ENCODE results near the gene SPEG. TPM values are rescaled to one million over a fixed set of nuclear protein-coding genes. Genes with fewer than 3 reads are reported as not detected.

SPEG gene
- total RNA-seq, 1 donor from 2014 or later = 0.32 TPM

DNA sequence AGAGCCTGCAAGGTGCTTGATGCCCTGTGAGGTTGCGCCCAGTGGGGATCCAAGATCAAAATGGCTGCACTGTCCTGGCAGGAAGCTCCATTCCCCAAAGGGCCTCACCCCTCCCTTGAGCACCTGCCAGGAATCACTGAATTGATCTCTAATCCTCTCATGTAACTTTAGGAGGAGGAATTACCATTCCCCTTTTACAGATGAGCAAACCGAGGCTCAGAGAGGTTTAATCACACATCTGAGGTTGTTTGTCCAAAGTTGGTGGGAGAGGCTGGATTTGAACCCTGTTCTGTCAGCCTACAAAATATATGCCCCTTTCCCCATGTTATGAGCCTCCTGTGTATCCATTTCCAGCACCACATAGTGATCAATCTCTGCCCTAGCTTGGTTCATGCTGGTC, 90.2 kb downstream of the SPEG start:
- intact Hi-C loops (cut with micrococcal nuclease) = no loop called here

DNA sequence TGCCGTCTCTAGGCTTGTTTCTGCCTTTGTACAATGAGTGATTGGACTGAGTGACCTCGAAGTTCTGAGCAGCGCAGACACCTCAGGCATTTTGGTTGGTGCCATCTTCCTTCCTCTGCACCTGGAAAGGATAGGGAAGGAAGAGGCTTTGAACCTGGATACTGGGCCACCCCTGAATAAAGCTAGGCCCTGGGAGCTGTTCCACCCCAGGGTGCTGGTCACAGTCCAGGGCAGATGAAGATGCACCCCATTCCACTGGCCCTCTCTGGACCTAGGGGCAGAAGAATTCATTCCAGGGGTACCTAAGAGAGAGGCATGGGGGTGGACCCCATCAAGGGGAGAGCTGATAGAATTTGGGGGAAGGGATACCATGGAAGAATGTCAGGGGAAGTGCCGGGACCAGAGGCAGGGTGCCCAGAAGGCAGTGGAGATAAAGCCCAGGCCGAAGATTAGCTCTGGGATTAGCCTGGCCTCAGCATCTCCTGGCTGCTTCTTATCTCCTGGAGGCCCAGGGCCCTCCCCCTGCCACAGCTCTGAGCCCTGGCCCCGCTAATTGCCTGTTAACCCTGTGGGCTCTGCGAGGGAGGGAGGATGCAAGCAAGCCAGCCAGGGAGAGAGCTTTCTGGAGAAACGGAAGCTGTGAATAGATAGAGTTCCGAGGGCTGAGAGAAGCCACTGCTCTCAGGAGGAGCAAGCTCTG, 91.0 kb downstream of the SPEG start:
- intact Hi-C loops (cut with micrococcal nuclease) = no loop called here

DNA sequence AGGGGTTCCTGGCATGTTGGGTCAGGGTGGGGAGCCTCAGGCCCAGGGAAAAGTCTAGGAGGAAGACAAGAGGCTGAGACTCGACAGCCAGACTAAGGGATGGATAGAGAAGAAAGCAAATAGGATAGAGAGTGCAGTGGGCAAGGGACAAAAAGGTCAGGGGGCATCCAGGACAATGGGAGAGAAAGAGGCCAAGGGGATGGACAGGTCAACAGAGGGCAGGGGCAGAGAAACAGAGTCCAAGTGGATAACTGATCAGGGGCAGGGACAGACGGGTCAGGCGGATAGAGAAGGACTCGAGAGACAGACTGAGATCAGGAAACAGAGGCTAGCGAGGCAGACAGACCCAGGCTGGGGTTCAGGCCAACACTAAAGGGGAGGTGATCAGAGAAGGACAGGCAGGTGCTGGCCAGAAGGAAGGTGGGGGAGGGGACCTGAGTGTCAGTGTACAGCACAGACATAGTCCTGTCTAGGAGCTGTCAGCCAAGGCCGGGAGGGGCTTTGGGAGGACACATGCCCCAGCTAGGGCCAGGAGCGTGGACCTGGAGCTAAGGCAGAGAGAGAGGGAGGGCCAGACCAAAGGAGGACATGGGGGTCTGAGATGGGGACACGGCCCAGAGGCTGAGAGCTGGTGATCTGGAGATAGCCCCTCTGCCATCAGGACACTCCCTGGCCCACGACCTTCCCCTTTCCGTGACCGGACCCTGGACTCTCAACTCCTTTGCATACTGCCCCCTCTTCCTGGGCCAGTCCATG, 91.9 kb downstream of the SPEG start:
- intact Hi-C loops (cut with micrococcal nuclease) = no loop called here

DNA sequence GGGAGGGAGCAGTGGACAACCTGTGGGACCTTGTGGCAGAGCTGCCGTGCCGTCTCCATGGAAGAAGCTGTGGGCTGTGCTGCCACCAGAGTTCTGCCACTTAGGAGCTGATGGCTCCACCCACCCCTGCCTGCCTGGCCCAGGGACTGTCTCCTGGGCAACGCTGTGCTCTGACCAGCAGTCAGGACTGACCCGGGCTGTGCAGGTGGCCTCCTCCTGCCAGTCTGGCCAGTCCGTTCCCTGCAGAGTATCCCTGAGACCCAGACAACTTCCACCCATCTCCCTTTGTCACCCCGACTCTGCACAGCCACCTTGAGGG, 92.4 kb downstream of the SPEG start:
- intact Hi-C loops (cut with micrococcal nuclease) = no loop called here

DNA sequence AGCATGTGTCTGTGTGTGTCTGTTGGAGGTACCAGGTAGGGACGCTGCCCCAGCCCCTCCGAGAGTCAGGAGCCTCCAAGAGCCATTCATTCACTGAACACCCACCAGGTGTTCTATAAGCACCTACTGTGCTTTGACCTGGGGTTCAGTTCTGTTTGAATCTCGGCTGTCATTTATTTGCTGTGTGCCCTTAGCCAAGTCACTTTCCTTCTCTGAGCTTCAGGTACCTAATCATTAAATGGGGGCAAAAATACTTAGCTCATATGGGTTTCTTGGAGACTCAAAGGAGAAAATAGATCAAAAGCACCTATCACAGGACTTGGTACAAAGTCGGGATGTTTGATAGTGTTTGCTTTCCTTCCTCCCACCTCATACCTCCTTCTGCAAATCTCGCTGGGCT, 92.8 kb downstream of the SPEG start:
- intact Hi-C loops (cut with micrococcal nuclease) = no loop called here

DNA sequence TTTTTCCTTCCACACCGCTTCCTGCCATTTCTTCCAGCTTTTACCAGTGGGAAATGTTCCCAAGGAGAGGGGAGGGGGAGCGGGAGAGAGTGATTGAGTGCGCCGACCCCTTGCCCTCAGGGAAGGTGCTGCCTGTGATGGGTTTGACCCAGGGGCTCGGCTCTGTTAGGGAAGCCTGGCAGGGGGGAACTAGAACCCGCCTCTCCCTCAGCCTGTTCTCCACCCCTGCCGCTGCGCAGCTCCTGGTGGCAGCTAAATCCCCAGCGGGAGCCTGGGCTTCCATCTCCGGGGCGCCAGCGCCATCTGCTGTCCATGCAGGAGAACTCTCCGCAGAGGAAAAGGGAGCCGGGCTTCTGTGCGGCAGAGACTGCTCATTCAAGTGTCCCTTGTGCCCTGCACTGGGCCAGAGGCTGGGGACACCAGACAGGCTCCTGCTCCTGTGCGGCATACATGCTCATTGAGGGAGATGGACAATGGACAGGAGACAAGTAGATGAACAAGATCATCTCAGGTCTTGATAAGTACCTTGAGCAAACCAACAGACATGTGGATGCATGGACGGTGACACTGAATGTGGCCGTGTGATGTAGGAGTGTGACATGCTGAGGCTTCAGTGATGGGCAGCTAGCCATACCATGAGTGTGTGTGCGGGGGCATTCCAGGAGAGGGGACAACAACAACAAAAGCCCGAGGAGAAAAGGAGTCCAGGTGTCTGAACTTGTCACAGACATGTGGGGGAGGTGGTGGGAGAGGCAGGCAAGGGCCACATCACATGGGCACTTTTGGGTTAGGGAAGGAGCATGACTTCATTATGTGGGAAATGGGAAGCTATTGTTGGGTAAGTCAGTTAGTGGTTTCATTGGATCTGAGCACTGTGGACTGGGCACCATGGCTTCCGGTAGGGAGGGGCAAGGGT, 95.7 kb downstream of the SPEG start:
- intact Hi-C loops (cut with micrococcal nuclease) = loop anchor here (1.0 kb wide), 4 partner anchors 35 to 127 kb away; no protein-coding TSS in a partner anchor

DNA sequence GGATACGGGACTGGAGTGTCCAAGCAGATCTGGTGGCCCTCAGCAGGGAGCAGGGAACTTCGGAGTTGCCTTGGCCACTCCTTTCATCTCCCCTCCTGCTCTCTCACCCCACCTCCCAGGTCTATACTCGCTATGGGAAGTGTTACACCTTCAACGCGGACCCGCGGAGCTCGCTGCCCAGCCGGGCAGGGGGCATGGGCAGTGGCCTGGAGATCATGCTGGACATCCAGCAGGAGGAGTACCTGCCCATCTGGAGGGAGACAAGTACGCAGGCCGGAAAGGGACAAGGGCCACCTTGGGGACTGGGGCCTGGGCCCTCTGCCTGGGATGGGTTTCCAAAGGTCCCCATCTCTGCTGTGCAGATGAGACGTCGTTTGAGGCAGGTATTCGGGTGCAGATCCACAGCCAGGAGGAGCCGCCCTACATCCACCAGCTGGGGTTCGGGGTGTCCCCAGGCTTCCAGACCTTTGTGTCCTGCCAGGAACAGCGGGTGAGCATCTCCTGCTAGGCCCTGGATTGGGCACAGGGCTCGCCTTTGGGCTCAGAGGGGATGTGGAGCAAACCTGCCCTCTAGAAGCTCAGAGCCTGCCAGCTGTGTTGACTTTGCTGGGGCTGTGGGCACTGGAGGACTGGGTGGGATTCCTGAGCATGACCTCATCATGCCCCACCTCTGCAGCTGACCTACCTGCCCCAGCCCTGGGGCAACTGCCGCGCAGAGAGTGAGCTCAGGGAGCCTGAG, 97.2 kb downstream of the SPEG start:
- intact Hi-C loops (cut with micrococcal nuclease) = no loop called here

DNA sequence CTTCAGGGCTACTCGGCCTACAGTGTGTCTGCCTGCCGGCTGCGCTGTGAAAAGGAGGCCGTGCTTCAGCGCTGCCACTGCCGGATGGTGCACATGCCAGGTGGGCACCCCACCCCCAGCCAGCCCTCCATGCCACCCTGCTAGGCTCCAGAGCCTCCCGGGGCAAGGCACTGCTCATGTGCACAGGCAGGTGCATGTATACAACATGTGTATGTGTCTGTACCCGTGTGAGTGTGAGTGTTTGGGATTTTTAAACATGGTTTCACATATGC, 97.7 kb downstream of the SPEG start:
- intact Hi-C loops (cut with micrococcal nuclease) = no loop called here

DNA sequence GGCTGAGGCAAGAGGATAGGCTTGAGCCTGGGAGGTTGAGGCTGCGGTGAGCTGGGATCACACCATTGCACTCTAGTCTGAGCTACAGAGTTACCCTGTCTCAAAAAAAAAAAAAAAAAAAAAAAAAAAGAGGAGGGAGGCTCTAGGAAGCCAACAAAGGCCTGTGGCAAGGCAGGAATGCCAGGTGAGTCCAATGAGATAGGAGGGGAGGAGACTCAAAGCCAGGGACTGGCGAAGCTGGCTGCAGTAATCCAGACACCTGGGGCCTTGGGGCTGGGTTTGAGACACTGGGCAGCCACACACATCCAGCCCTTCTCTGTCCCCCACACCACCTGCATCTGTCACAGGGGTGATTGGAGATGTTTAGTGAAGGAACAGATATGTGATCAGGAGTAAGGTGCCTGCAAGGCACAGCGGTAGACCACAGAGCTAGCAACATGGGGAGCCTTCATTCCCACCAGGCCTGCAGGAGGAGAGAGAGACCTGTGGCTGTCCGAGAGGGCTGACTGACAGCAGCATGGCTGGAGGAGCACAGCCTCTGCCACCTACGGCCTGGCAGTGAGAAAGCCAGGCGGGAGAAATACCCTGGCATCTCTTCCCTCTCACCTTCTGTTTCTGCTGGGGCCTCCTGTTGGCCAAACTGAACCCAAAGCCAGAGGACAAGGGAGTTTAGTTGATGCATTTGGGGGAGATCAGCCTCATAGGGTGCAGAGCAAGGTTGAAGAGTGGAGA, 99.5 kb downstream of the SPEG start:
- intact Hi-C loops (cut with micrococcal nuclease) = no loop called here

DNA sequence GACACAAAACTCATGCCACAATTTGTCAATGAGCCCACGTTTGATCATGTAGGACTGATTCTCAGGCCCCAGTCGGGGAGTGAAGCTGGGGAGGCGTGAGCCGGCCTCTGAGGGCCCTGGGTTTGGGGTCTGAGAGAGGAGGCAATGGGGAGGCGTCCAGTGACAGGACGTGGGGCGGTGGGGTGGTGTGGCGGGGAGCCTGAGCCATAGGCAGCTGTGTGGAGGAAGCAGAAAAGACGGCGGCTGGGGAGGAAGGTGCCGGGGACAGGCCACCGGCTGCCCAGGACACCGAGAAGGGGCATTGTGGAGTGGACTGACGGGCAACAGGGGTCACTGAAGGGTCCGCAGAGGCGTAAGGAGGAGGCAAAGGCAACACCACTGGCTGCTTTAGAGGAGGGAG, 101.8 kb downstream of the SPEG start:
- intact Hi-C loops (cut with micrococcal nuclease) = no loop called here

DNA sequence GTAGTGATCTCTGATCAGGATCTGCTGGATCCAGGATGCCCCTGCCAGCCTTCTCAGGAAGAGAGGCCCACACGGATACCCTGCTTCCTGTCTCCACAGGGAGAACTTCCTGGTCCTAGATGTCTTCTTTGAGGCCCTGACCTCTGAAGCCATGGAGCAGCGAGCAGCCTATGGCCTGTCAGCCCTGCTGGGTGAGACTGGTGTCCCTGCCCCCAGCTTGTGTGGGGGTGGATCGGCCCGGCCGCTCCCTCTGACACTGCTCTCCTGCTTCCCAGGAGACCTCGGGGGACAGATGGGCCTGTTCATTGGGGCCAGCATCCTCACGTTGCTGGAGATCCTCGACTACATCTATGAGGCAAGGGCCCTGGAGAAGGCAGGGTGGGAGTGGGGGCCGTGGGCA, 102.3 kb downstream of the SPEG start:
- intact Hi-C loops (cut with micrococcal nuclease) = no loop called here

DNA sequence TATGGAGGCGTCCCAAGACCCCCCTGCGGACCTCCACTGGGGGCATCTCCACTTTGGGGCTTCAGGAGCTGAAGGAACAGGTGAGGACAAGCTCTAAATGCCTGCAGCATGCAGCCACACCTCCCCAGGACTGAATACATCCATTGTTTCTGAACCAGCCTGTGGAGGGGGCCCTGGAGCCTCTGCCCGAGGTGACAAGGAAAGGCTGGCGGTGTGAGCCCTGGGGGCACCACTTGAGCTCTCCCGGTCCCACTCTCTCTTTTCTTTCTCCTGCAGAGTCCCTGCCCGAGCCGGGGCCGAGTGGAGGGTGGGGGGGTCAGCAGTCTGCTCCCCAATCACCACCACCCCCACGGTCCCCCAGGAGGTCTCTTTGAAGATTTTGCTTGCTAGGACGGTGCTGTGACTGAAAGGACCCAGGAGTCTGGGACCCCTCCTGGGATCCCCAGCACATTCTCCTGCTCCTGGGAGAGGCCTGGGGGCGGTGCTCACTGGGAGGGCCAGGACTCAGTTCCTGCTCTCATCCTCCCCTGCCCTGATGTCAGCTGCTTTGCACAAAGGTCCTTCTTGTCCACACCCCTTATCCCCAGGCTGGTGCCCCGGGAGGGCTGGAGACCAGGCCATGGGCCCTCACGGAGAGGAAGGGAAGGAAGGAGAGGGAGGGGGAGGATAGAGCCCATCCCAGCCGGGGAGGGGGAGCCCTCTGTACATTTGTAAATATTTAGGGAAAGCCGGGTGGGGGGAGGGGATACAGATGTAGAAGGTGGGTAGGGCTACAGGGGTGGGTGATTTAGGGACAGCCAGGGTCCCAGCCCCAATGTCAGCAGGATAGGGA, 103.2 kb downstream of the SPEG start:
- intact Hi-C loops (cut with micrococcal nuclease) = no loop called here

DNA sequence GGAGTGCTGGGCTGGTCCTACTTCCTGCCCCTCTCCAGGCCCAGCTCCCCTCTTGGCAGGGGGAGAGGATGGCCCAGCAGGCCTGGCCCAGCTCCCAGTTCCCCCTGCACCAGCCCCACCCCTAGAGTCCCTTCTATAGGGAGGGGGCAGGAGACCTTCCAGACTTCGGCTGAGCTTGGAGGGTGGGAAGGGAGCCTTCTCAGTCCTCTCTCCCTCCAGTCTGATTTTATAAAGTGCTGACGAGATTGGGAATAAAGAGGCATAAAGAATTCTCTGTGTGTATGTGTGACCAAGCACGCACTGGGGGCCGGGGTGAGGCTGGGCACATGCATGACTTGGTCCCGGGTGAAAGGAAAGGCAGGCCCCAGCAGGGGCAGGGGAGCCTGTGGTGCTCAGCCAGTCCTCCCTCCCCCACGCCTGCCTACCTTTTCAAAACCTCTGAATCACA, 103.9 kb downstream of the SPEG start:
- intact Hi-C loops (cut with micrococcal nuclease) = no loop called here

DNA sequence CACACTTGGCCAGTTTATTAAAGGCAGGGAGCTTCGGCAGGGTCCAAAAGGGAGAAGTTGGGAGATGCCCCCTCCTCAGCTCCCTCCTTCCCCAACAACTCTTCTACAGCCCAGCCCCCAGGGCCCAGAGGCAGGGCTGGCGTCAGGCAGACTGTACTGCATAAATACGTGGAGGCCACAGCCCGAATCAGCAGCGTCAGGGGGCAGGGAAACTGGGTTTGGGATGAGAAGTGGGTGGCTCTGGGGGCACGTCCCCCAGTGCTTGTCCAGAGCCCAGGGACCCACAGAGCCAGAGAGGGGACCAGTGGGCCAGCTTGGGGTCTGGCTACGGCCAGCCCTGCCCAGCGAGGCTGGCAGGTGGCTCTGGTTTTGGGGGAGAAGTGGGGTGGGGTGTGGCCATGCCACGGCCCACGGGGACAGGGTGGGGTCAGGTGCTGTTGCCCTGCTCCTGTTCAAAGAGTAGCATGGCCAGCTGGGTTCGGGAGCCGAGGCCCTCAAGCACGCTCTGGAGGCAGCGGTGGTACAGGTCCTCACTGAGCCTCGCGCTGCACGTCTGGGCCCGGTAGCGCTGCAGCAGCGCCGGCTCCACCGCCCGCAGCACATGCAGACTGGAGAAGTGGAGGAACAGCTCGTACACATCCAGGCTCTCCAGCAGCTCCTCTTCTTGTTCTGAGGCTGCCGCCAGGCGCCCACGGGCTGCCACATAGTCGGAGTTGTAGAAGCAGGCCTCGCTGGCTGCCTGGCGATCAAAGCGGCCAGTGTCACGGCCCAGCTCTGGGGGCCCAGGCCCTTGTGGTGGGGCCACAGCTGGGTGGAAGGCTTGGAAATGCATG, 104.5 kb downstream of the SPEG start:
- intact Hi-C loops (cut with micrococcal nuclease) = no loop called here

DNA sequence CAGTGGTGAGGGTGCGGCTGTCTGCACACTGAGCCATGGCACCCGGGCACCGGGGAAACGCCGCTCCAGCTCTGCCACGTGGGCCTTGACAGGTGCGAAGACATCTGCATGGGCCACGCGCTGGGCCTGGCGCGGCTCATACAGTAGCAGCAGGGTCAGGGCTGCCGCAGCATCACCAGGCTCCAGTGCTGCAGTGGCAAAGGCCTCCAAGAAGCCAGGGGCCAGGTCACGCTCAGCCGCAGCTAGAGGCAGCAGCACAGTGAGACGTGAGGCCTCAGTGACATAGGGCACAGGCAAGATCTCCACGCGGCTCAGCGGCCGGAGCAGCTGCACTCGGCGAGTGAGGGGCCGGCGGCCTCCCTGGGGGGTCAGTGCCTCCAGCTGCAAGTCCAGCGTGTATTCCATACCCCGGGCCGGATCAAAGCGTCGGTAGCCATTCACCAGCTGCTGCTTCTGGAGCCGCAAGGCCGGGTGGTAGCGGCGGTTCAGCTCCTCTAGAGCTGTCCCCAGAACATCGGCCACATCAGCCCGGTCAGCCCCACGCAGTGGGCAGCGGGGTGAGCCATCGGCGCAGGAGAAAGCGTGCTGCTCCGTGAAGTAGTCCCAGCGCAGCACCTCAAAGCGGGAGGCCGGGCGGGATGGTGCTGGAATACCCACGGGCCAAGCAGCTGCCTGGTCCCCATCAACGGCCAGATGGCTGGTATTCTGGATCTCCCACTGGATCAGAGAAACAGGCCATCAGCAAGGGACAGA, 105.5 kb downstream of the SPEG start:
- intact Hi-C loops (cut with micrococcal nuclease) = loop anchor here (5.0 kb wide), 2 partner anchors 363 to 1268 kb away; partner anchors contain the start of genes AAMP, CNPPD1, PNKD and RETREG2

DNA sequence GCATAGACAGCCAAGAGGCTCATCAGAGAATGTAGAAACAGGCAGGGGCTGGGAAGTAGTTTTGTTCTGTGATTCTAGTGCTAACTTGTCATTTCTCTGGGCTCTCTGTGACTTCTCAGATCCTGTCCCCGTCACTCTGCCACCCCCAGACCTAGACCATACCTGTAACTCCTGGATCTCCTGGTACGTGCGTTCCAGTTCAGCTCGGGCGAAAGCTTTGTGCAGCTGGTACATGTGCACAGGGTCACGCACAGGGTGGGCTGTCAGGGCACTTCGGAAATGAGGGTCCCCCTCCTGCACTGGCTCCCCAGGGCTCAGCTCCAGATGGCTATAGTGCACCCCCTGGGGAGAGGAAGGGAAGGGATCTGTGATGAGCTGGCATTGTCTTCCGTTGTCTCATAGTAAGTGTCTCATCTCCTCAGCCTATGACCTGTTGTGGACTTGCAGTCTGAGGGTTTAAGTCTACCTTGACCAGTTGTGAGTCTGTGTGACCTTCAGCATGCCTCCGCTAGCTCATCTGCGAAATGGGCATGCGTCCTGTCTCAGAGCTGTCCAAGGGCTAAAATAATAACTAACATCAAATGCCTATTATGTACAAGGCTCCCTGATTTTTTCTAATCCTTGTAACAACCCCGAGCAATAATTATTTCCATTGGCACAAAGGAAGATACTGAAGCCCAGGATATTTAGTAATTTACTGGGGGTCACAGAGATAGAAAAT, 106.3 kb downstream of the SPEG start:
- intact Hi-C loops (cut with micrococcal nuclease) = loop anchor here (1.0 to 5.0 kb wide), 4 partner anchors 101 to 1269 kb away; partner anchors contain the start of genes AAMP, CNPPD1, PNKD and RETREG2

DNA sequence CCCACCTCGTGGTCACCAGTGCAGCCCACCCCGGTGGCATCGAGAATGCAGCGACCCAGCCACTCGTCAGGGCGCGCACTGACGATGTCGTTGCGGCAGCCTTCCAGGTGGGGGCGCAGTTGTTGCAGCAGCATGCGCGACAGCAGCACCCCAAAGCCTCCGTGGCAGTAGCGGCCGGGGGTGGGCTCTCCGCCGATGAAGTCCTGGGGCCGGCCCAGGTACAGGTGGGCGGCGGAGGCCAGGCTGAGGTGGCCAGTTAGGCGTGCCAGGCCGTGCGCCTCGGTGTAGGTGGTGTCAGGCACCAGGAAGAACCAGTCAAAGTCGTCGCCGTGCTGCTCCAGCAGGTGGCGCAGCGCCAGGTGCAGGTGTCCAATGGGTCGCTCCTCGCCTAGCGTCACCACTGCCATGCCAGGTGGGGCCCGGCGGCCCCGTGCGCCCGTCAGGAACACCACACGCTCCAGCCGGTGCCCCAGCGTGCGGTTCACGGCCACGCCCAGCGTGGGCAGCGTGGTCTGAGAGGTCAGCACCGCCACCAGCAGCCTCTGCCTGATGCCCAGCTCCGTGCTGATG, 107.1 kb downstream of the SPEG start:
- intact Hi-C loops (cut with micrococcal nuclease) = loop anchor here (1.0 to 5.0 kb wide), 5 partner anchors 101 to 1269 kb away; partner anchors contain the start of genes AAMP, CNPPD1, NHEJ1 and PNKD
